ENCODE measurements around the gene MAGI1.

GRCh38 chr3:65717676-65718346 lies 320.9 kb downstream of the MAGI1 start:
- no peak for TF ChIP-seq CTCF (IDR thresholded peaks at IDR 0.05)
- TF ChIP-seq POLR2A (IDR thresholded peaks at IDR 0.05) = no peak
- TF ChIP-seq EP300 (IDR thresholded peaks at IDR 0.05) = no peak
- no peak for TF ChIP-seq POLR2AphosphoS5 (IDR thresholded peaks at IDR 0.05)
